Measurements from ENCODE around the gene MAN2B2.

Gene MAN2B2

DNA sequence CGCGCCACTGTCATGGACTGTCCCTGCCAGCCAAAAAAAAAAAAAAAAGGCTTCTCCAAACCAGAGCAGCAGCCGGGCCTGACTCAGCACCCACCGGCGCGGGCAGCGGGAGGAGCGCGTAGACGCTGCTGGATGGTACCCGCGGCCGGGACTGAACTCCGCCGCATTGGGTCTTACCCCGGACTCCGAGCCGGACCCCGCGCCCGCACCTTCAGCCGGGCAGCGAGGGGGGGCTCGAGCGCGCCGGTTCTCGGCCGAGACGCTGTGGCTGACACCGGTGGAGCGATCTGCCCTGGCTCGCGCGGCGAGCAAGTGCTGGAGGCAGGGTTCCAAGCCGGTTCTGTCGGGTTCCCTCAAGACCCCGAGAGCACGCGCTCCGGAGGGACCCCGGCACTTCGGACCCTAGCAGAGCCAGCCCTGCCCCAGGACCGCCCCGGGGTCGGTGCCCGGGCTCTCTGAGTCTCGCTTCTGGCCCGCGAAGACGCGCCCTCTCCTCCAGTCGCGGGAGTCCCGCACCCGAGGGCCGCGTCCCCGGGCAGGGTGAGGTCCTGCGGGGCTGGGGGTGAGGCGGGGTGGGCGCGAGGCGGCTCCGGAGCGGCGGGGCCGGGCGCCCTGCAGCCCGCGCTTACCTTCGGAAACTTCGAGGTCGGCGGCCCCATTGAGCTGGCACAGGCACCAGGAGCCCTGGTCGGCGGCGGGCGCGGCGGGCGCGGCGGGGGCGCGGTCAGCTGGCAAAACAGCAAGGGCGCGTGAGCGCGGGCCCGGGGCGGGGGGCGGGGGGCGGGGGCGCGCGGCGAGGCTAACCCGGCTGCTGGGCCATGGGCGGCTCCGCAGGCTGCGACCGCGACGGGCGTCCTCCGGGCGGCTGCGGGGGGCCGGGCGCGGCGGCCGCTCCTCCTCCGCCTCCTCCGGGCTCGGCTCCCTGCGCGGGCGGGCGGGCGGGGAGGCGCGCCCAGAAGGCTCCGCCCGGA, 11.8 kb upstream of the MAN2B2 start:
- TF ChIP-seq, protein P1, sequence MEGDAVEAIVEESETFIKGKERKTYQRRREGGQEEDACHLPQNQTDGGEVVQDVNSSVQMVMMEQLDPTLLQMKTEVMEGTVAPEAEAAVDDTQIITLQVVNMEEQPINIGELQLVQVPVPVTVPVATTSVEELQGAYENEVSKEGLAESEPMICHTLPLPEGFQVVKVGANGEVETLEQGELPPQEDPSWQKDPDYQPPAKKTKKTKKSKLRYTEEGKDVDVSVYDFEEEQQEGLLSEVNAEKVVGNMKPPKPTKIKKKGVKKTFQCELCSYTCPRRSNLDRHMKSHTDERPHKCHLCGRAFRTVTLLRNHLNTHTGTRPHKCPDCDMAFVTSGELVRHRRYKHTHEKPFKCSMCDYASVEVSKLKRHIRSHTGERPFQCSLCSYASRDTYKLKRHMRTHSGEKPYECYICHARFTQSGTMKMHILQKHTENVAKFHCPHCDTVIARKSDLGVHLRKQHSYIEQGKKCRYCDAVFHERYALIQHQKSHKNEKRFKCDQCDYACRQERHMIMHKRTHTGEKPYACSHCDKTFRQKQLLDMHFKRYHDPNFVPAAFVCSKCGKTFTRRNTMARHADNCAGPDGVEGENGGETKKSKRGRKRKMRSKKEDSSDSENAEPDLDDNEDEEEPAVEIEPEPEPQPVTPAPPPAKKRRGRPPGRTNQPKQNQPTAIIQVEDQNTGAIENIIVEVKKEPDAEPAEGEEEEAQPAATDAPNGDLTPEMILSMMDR (IDR thresholded peaks at IDR 0.05) = no peak

- TF ChIP-seq, protein P1 (IDR thresholded peaks at IDR 0.05) = no peak
Observed at GRCh38 chr4:6563935-6564645, 10.9 kb upstream of the MAN2B2 start.

DNA sequence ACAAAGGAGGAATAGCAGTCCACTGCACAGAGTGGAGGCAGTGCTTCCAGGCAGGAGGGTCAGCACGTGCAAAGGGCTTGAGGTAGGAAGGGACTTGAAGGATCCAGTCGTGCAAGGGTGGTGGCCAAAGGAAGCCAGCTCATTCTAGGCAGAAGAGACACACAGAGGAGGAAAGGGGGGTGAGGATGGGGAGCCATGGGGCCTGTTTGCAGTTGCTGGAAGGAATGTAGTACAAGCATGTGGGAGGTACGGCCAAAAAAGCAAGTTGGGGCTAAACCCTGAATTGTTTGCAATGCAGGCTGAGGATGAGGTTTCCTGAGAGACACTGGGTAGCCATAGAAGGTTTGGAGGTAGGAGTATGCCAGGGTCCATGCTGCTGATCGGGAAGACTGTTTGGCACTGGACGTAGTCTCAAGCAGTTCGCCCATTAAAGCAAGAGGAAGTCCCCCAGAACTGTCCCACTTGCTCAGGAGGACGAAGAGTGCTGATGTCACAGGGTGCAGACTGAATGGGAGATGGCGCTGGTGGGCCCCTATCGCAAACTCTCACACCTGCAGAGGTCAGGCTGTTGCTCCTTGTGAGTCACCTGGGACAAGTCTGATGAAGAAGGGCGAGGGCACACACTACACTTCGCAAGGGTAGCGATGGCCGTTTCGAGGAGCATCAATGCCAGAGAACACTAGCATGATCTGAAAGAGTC, 9.1 kb upstream of the MAN2B2 start:
- TF ChIP-seq, protein P1 (IDR thresholded peaks at IDR 0.05) = no peak

DNA sequence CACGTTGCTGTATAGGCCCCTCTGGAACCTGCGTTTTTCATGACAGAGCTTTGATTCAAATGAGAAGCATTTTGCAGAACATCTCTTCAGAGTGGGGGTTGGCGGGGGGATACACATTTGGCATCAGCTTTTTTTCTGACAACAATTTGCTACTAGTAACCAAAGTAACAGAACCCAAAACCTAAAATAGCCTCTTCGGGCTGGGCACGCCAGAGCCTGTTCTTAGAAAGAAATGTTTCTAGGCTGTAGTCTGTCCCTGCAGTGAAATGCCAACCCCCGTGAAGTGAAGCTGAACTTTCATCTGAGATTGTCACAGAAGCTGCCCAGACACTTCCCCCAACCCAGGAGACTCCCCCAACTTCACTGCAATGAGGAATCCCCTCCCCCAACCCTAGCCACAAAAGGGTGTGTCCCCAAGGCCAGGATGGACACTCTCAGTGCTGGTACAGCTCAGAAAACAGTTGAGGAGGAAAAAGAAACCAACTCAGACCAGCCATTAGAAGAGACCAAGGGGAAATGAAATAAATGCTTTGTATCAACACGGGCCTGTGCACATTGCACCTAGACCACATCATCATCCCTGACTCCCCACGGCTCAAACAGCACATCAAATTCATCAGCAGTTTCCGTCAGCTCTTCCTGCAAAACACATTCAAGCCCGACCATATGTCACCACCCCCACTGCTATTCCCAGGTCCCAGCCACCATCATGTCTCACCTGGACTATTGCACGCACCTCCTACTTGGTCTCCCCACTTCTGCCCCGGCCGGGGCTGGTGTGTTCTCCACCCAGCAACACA, 8.4 kb upstream of the MAN2B2 start:
- TF ChIP-seq, protein P1 (IDR thresholded peaks at IDR 0.05) = no peak

- TF ChIP-seq, protein P1 (IDR thresholded peaks at IDR 0.05) = no peak
Observed at GRCh38 chr4:6567218-6567617, 7.8 kb upstream of the MAN2B2 start.

DNA sequence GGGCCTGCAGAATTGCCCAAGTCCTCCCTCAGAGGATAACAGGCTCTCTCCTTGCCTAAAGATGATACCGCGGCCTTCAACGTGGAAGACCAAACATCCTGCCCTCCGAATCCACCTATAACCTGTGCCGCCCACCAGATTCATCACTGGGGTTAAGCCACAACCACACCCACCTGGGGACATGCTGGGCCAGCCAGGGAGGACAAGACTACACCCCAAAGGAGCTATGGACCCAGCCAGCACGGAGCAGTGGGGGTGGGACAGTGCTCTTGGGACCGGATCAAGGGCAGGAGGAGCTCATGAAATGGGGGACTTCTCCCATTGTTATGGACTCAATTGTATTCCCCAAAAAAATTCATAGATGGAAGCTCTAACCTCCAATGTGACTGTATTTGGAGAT, 6.8 kb upstream of the MAN2B2 start:
- TF ChIP-seq, protein P1 (IDR thresholded peaks at IDR 0.05) = no peak
